ENCODE results near the gene MFRP.

MFRP gene

GRCh38 chr11:119338318-119338890, 8.1 kb downstream of the MFRP start:
- peak in 2 of 3 experiments; percentile 42 to 45 for DNase-seq (ENCODE audit: low read depth in 3 of 3)

- DNase-seq (ENCODE audit: low read depth in 3 of 3) = no peak
Measured at GRCh38 chr11:119337581-119338317, 8.8 kb downstream of the MFRP start.

- no peak for DNase-seq (ENCODE audit: low read depth in 3 of 3)
Measured at GRCh38 chr11:119336744-119337469, 9.6 kb downstream of the MFRP start.

GRCh38 chr11:119335655-119336543, 10.6 kb downstream of the MFRP start:
- DNase-seq (ENCODE audit: low read depth in 3 of 3) = no peak

- no peak for DNase-seq (ENCODE audit: low read depth in 3 of 3)
Measured at GRCh38 chr11:119335091-119335654, 11.3 kb downstream of the MFRP start.

GRCh38 chr11:119334174-119334930, 12.2 kb downstream of the MFRP start, which contains the start of gene RNF26:
RNF26 (plus strand) TSS chr11:119334527; CDS start chr11:119335123, 596 bp downstream.
- peak; percentile 78 to 91 (median 88) for DNase-seq (ENCODE audit: low read depth in 3 of 3)

GRCh38 chr11:119332111-119332765, 14.3 kb downstream of the MFRP start:
- no peak for DNase-seq (ENCODE audit: low read depth in 3 of 3)

GRCh38 chr11:119330237-119330636, 16.3 kb downstream of the MFRP start:
- DNase-seq (ENCODE audit: low read depth in 3 of 3) = no peak

- no peak for DNase-seq (ENCODE audit: low read depth in 3 of 3)
Measured at GRCh38 chr11:119329320-119329719, 17.2 kb downstream of the MFRP start.

GRCh38 chr11:119324189-119324588, 22.3 kb downstream of the MFRP start:
- DNase-seq (ENCODE audit: low read depth in 3 of 3) = no peak

- DNase-seq (ENCODE audit: low read depth in 3 of 3) = peak in 2 of 3 experiments; percentile 59 to 65
Measured at GRCh38 chr11:119323532-119324033, 22.9 kb downstream of the MFRP start.

- no peak for DNase-seq (ENCODE audit: low read depth in 3 of 3)
Measured at GRCh38 chr11:119322921-119323531, 23.5 kb downstream of the MFRP start.

- no peak for DNase-seq (ENCODE audit: low read depth in 3 of 3)
Measured at GRCh38 chr11:119322360-119322739, 24.2 kb downstream of the MFRP start.

GRCh38 chr11:119320776-119321524, 25.6 kb downstream of the MFRP start:
- DNase-seq (ENCODE audit: low read depth in 3 of 3) = no peak

- DNase-seq (ENCODE audit: low read depth in 3 of 3) = no peak
Measured at GRCh38 chr11:119320240-119320775, 26.2 kb downstream of the MFRP start.

GRCh38 chr11:119319700-119320239, 26.7 kb downstream of the MFRP start:
- no peak for DNase-seq (ENCODE audit: low read depth in 3 of 3)

GRCh38 chr11:119319136-119319699, 27.3 kb downstream of the MFRP start:
- DNase-seq (ENCODE audit: low read depth in 3 of 3) = no peak
